ENCODE data around the gene ST6GALNAC1.

ST6GALNAC1 gene

DNA sequence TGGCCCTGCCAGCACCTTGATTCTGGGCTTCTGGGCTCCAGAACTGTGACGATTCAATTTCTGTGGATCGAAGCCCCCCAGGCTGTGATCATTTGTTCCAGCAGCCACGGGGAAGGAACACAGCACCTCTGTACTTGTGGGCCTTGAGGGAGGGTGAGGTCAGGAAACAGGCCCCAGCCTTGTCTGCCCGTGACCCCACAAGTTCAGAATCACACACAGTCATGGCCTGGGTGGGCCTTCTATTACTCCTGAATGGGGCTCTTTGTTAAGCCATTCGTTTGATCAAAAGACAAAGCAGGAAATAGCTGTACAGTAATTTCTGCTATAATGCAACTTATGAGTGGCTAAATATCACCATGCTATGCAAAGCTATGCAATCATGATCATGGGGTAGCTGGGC is 68.0 kb downstream of the ST6GALNAC1 start:
- no peak for DNase-seq
